HEK293 (cell line): ENCODE results near the gene ATP2B3.

Source experiments
- CTCF ChIA-PET: fragments of 350-600 bp; formaldehyde crosslinking; extraction: SDS; loops from one replicate; lab custom pipeline; 2021; ENCODE audit warnings: antibody characterized with exemption; lab: Yijun Ruan, JAX
- POLR2A ChIA-PET: fragments of 300-600 bp; formaldehyde crosslinking; extraction: SDS; loops from one replicate; lab custom pipeline; 2020; ENCODE audit warnings: antibody characterized with exemption, inconsistent platforms; lab: Yijun Ruan, JAX
- H3K27ac ChIP-seq: fragments of 200-500 bp; sonication (Bioruptor generic); 2 replicates; pipeline ENCODE4 v1.5.1; 2014; ENCODE audit warnings: low read depth, low read length, control low read depth, inconsistent platforms; ENCODE audit errors: extremely low read depth
- H3K36me3 ChIP-seq, 2 experiments: fragments of 200-500 bp in 1 of 2; sonication (Bioruptor generic) in 1 of 2; 1 replicate in 1 of 2; 2 replicates in 1 of 2; pipeline ENCODE4 v1.5.1; 2014 to 2017; ENCODE audit warnings: inconsistent platforms in 2 of 2, low read length in 2 of 2; ENCODE audit not compliant: control insufficient read depth in 2 of 2, insufficient read depth in 1 of 2
- H3K4me1 ChIP-seq: fragments of 200-500 bp; sonication (Bioruptor generic); 2 replicates; pipeline ENCODE4 v1.5.1; 2014; ENCODE audit warnings: mild to moderate bottlenecking, low read length, inconsistent platforms; ENCODE audit not compliant: control insufficient read depth, insufficient read depth
- H3K4me3 ChIP-seq: 2 replicates; pipeline ENCODE4 v1.5.1; 2011; ENCODE audit warnings: low read depth, mild to moderate bottlenecking, control low read depth, low read length, moderate library complexity
- H3K9me3 ChIP-seq: fragments of 200-500 bp; sonication (Bioruptor generic); 2 replicates; pipeline ENCODE4 v1.5.1; 2014; ENCODE audit warnings: low read depth, low read length, inconsistent platforms; ENCODE audit not compliant: control insufficient read depth, insufficient read depth
- CTCF ChIP-seq: fragments of 450-650 bp; formaldehyde crosslinking; IDR thresholded peaks from 2 replicates; pipeline ENCODE4 v1.5.1; 2016; ENCODE audit warnings: missing biosample characterization, missing genetic modification characterization
- EGR2 ChIP-seq: fragments of 450-650 bp; formaldehyde crosslinking; IDR thresholded peaks from 2 replicates; pipeline ENCODE4 v1.5.1; 2016; ENCODE audit warnings: low read depth, missing biosample characterization, missing genetic modification characterization
- FEZF1 ChIP-seq: fragments of 450-650 bp; formaldehyde crosslinking; IDR thresholded peaks from 2 replicates; pipeline ENCODE4 v1.5.1; 2016; ENCODE audit warnings: missing biosample characterization, missing genetic modification characterization
- GLIS1 ChIP-seq: fragments of 450-650 bp; formaldehyde crosslinking; IDR thresholded peaks from 2 replicates; pipeline ENCODE4 v1.5.1; 2016; ENCODE audit warnings: missing biosample characterization, missing genetic modification characterization
- GLIS2 ChIP-seq: fragments of 450-650 bp; formaldehyde crosslinking; IDR thresholded peaks from 2 replicates; pipeline ENCODE4 v1.5.1; 2016; ENCODE audit warnings: missing biosample characterization, missing genetic modification characterization
- KLF1 ChIP-seq: fragments of 450-650 bp; formaldehyde crosslinking; IDR thresholded peaks from 2 replicates; pipeline ENCODE4 v1.5.1; 2016; ENCODE audit warnings: missing biosample characterization, missing genetic modification characterization
- PRDM4 ChIP-seq: fragments of 450-650 bp; formaldehyde crosslinking; IDR thresholded peaks from 2 replicates; pipeline ENCODE4 v1.5.1; 2017; ENCODE audit warnings: missing biosample characterization, missing genetic modification characterization
- ZBTB17 ChIP-seq: fragments of 450-650 bp; formaldehyde crosslinking; IDR thresholded peaks from 2 replicates; pipeline ENCODE4 v1.5.1; 2016; ENCODE audit warnings: missing biosample characterization, missing genetic modification characterization
- ZBTB8A ChIP-seq: fragments of 450-650 bp; formaldehyde crosslinking; IDR thresholded peaks from 2 replicates; pipeline ENCODE4 v1.5.1; 2016; ENCODE audit warnings: missing biosample characterization, missing genetic modification characterization
- ZFHX2 ChIP-seq: fragments of 450-650 bp; formaldehyde crosslinking; conservative IDR thresholded peaks from 2 replicates; pipeline ENCODE4 v1.5.1; 2016; ENCODE audit warnings: missing biosample characterization, missing genetic modification characterization
- ZIC2 ChIP-seq: fragments of 450-650 bp; formaldehyde crosslinking; IDR thresholded peaks from 2 replicates; pipeline ENCODE4 v1.5.1; 2016; ENCODE audit warnings: missing biosample characterization, missing genetic modification characterization
- ZNF155 ChIP-seq: fragments of 450-650 bp; formaldehyde crosslinking; IDR thresholded peaks from 2 replicates; pipeline ENCODE4 v1.5.1; 2016; ENCODE audit warnings: missing biosample characterization, missing genetic modification characterization
- ZNF2 ChIP-seq: fragments of 450-650 bp; formaldehyde crosslinking; IDR thresholded peaks from 2 replicates; pipeline ENCODE4 v1.5.1; 2016; ENCODE audit warnings: missing biosample characterization, missing genetic modification characterization
- ZNF266 ChIP-seq: fragments of 450-650 bp; formaldehyde crosslinking; IDR thresholded peaks from 2 replicates; pipeline ENCODE4 v1.5.1; 2016; ENCODE audit warnings: missing biosample characterization, missing genetic modification characterization, low read depth
- ZNF335 ChIP-seq: fragments of 450-650 bp; formaldehyde crosslinking; conservative IDR thresholded peaks from 2 replicates; pipeline ENCODE4 v1.5.1; 2016; ENCODE audit warnings: missing biosample characterization, missing genetic modification characterization
- ZNF423 ChIP-seq: fragments of 450-650 bp; formaldehyde crosslinking; IDR thresholded peaks from 2 replicates; pipeline ENCODE4 v1.5.1; 2016; ENCODE audit warnings: missing biosample characterization, missing genetic modification characterization
- ZNF529 ChIP-seq: fragments of 450-650 bp; formaldehyde crosslinking; IDR thresholded peaks from 2 replicates; pipeline ENCODE4 v1.5.1; 2017; ENCODE audit warnings: missing genetic modification characterization, missing biosample characterization; ENCODE audit not compliant: insufficient replicate concordance
- ZNF624 ChIP-seq: fragments of 450-650 bp; formaldehyde crosslinking; IDR thresholded peaks from 2 replicates; pipeline ENCODE4 v1.5.1; 2017; ENCODE audit warnings: missing biosample characterization, missing genetic modification characterization
- ZNF660 ChIP-seq: fragments of 450-650 bp; IDR thresholded peaks from 2 replicates; pipeline ENCODE4 v1.5.1; 2018; ENCODE audit warnings: missing biosample characterization, mild to moderate bottlenecking, missing genetic modification characterization
- ZNF677 ChIP-seq: fragments of 450-650 bp; IDR thresholded peaks from 2 replicates; pipeline ENCODE4 v1.5.0; 2018; ENCODE audit warnings: missing biosample characterization, mild to moderate bottlenecking, missing genetic modification characterization, moderate library complexity
- ZNF692 ChIP-seq: fragments of 450-650 bp; formaldehyde crosslinking; IDR thresholded peaks from 2 replicates; pipeline ENCODE4 v1.5.1; 2016; ENCODE audit warnings: missing biosample characterization, missing genetic modification characterization
- ZNF747 ChIP-seq: fragments of 450-650 bp; formaldehyde crosslinking; IDR thresholded peaks from 2 replicates; pipeline ENCODE4 v1.5.1; 2016; ENCODE audit warnings: missing biosample characterization, missing genetic modification characterization
- ZNF76 ChIP-seq: fragments of 450-650 bp; formaldehyde crosslinking; IDR thresholded peaks from 2 replicates; pipeline ENCODE4; 2016; ENCODE audit warnings: low read depth, missing biosample characterization, missing genetic modification characterization, borderline replicate concordance
- TF ChIP-seq, protein P1 (sequence below): fragments of 450-650 bp; formaldehyde crosslinking; IDR thresholded peaks from 2 replicates; pipeline ENCODE4 v1.5.1; 2017; ENCODE audit warnings: missing biosample characterization, missing genetic modification characterization

The ATP2B3 gene

DNA sequence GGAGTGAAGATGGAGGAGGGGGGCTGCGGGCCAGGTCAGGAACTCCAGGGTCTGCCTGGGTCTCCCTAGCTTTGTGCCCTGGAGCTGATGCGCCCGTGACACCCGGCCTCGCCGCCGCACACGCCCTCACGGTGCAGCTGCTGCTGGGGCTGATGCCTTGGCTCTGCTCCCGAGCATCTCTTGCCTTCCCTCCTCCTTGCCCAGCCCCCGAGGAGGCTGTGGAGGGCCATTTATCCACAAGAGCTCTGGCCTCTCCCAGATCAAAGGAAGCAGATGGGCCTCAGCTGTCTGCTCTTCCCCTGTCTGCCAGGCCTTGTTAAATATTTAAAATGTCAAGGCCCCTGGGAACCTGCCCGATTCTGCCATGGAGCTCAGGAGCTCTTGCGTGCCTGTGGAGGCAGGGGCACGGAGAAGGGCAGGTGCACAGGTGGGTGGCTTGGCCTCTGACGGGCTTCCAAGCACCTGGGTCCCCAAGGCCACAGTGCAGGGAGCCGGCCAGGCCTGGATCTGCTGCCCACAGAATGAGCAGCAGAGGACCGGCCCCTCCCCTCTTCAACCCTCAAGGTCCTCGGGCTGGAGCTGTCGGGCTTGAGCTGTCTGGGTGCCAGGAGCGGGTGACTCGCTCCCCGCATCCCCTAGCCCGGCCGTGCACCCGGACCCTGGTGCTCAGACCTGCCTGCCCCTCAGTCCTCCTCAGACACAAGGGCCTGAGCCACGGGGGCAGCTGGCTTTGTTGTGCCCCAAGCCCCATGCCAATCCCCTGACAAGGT, 20.3 kb downstream of the ATP2B3 start (continued):
- TF ChIP-seq ZNF677 (no peak), ZNF624 (tag by site-specific recombination) (no peak), ZNF266 (tag by site-specific recombination) (no peak), ZNF529 (tag by site-specific recombination) (no peak)

- Histone ChIP-seq H3K9me3 (no peaks in the 10 kb centered on the region), H3K27ac (no peak overlapping the region), H3K4me3 (no peak overlapping the region), H3K36me3 (no peaks in the 10 kb centered on the region)
- CTCF ChIA-PET = interaction anchor here (0.5 to 3.5 kb wide), 21 partner anchors 10 to 1788 kb away, joined by 3 to 63 read pairs (median 5); no protein-coding TSS in a partner anchor
- POLR2A ChIA-PET = no interaction called here
- TF ChIP-seq ZNF155 (tag by site-specific recombination) = no peak
- TF ChIP-seq ZBTB17 (tag by site-specific recombination) = 0 out of 2 replicates have a peak, but pooled peaks have one; percentile 14
- no peak for TF ChIP-seq ZNF266 (tag by site-specific recombination)
- TF ChIP-seq PRDM4 (tag by site-specific recombination) = no peak
- TF ChIP-seq, all 188 proteins: peak for 1
- H3K4me1 ChIP-seq = no peaks in the 10 kb centered on the region
Observed at GRCh38 chrX:153538424-153538823, 21.0 kb downstream of the ATP2B3 start.

DNA sequence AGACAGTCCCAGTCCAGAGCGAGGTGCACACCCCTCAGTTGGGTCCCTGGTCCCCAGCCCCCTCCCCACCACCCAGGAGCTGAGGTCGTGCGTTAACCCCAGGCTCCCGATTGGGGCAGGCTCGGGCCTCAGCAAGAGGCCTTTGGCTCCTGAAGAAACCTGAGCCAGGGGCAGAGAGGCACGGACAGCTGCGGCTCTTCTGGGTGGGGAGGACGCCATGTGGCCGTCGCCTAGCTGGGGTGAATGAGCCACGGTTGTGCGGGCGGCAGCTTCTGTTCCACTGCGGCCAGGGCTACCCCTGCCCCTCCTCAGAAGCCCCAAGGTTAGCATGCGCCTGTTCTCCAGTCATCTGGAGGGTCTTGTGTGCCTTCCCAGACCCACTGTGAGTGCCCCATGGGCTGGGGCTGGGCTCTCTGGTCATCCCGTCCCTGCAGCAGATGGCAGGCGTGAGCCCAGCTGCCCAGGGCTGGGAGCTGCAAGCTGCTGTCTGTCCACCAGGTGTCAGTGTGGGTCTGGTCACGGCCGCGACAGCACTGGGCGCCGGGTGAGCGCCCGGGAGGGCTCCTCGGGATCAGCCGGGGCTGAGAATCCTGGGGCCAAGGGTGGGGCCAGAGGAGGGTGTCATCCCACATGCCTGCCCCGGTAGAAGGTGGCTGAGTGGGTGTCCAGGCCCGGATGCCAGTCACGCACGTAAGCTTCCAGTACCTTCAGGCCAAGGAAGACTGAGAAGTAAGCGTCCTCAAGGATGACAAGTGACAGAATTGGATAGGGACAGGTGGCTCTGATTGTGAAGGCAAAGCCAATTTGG, 21.9 kb downstream of the ATP2B3 start:
- Histone ChIP-seq H3K36me3 (no peaks in the 10 kb centered on the region), H3K27ac (no peak overlapping the region), H3K4me1 (no peaks in the 10 kb centered on the region), H3K9me3 (no peaks in the 10 kb centered on the region), H3K4me3 (no peak overlapping the region)
- ChIA-PET CTCF (interaction anchor here (0.5 to 3.5 kb wide), 53 partner anchors 9 to 1155 kb away, joined by 3 to 63 read pairs (median 5); partner anchors contain the start of genes DUSP9 and HAUS7), POLR2A (no interaction called here)
- TF ChIP-seq ZNF76 (tag by site-specific recombination) (0 out of 2 replicates have a peak, but pooled peaks have one; percentile 37), ZIC2 (tag by site-specific recombination) (peak; percentile 19; the same call in 1 of the 2 replicates), ZNF692 (tag by site-specific recombination) (0 out of 2 replicates have a peak, but pooled peaks have one; percentile 25), GLIS2 (peak; percentile 23; the same call in 1 of the 2 replicates), ZNF423 (peak; percentile 18; the same call in 1 of the 2 replicates), GLIS1 (tag by site-specific recombination) (peak; percentile 64), ZNF335 (tag by site-specific recombination) (peak; percentile 93), ZNF2 (tag by site-specific recombination) (peak; percentile 99), ZFHX2 (0 out of 2 replicates have a peak, but pooled peaks have one; percentile 33), ZBTB8A (tag by site-specific recombination) (peak; percentile 91), KLF1 (tag by site-specific recombination) (peak; percentile 26; the same call in 1 of the 2 replicates), ZNF660 (tag by site-specific recombination) (no peak), CTCF (tag by site-specific recombination) (peak; percentile 99), FEZF1 (tag by site-specific recombination) (peak; percentile 20; the same call in 1 of the 2 replicates), EGR2 (no peak), ZNF747 (tag by site-specific recombination) (no peak)
- TF ChIP-seq, protein P1, sequence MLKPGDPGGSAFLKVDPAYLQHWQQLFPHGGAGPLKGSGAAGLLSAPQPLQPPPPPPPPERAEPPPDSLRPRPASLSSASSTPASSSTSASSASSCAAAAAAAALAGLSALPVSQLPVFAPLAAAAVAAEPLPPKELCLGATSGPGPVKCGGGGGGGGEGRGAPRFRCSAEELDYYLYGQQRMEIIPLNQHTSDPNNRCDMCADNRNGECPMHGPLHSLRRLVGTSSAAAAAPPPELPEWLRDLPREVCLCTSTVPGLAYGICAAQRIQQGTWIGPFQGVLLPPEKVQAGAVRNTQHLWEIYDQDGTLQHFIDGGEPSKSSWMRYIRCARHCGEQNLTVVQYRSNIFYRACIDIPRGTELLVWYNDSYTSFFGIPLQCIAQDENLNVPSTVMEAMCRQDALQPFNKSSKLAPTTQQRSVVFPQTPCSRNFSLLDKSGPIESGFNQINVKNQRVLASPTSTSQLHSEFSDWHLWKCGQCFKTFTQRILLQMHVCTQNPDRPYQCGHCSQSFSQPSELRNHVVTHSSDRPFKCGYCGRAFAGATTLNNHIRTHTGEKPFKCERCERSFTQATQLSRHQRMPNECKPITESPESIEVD (tag by site-specific recombination) = no peak
